AG08396 (cell line): ENCODE measurements around the gene FAM83D.
"Not testable (repeated sequence)": the region's sequence is repeated elsewhere in the genome, so short reads cannot be mapped to it uniquely, and the experiment has no call there.

Source experiments
- DNase-seq: peaks from one replicate; pipeline ENCODE4 v3.0.0; 2012; ENCODE audit warnings: low spot score, mixed read lengths

The FAM83D gene

DNA sequence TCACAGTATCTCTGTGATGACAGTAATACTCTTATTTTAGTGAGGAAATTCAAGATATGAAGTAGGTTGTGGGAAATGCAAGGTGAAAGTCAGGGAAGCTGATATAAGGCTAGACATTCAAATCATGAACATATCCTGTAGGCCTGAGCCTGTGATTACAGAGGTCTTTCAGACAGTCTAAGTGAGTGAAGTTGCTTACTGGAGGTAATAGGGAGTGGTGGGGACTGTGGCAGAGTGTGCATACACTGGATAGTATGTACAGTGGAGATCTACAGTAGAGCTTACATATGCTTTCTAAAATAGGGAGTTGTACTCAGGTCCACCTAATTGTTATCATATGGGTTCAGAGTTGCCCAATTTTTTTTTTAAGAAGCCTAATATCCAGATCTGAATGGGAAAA is 39.0 kb downstream of the FAM83D start:
- DNase-seq = no peak

- no peak for DNase-seq
These were observed 41.9 kb downstream of the FAM83D start for GRCh38 chr20:38968090-38968489.

DNA sequence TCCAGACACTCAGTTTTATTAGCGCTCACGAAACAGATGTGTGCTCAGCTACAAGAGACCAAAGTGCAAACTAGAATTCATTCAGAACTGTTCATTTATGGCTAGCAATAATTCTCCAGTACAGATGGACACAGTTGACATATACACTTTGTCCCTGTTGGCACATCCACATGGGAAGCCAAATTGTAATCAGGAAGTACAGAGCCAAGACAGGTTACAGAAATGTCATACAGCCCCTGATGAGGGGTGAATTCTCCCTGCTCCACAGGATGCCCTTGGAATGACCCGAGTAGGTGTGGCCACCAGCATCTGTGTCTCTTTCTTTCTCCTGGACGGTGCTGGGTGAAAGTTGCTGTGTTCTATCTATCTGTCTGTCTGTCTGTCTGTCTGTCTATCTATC is 43.5 kb downstream of the FAM83D start:
- DNase-seq = no peak

- peak; percentile 51 for DNase-seq
These were observed 44.1 kb downstream of the FAM83D start for GRCh38 chr20:38970302-38970701.

GRCh38 chr20:38973107-38973506 is 46.9 kb downstream of the FAM83D start:
- no peak for DNase-seq

- peak; percentile 25 for DNase-seq
These were observed 47.4 kb downstream of the FAM83D start for GRCh38 chr20:38973645-38974044.

GRCh38 chr20:38975539-38976120 is 49.4 kb downstream of the FAM83D start:
- no peak for DNase-seq

DNA sequence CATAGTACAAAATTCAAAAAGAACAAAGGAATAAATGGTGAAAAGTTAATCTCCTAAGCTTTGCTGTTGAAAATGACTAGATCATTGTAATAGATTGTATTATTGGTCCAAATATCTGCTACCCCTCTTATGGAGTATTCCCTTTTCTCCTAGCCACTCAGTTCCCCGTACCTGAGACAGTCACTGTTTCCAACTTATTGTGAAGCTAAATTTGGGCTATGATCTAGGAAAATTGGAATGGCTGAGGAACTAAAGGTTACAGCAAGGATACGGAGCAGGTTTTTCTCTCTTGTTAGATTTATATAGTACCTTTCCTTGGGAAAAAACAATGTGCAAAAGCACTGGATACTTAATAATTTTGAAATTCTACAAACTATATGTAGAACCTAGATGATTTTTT is 53.2 kb downstream of the FAM83D start:
- DNase-seq = no peak

GRCh38 chr20:38979842-38980241 is 53.6 kb downstream of the FAM83D start:
- no peak for DNase-seq

DNA sequence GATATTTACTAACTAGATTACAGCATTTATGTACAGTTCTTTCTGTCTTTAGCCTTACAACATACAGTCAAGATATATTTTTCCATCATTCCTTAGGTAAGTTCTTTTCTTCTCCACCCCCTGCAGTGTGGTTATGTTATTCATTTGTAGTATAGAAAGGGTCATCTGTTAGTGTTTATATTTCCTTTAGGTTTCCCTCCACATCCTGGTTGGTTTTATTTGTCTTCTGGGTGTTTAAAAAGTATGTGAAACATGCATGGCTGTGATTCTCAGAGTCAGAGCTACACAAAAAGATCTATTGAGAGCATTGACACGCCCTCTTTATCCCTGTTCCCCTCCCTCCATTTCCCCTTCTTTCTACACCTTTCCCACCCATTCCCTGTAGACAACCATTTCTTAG is 56.1 kb downstream of the FAM83D start:
- DNase-seq = no peak

DNA sequence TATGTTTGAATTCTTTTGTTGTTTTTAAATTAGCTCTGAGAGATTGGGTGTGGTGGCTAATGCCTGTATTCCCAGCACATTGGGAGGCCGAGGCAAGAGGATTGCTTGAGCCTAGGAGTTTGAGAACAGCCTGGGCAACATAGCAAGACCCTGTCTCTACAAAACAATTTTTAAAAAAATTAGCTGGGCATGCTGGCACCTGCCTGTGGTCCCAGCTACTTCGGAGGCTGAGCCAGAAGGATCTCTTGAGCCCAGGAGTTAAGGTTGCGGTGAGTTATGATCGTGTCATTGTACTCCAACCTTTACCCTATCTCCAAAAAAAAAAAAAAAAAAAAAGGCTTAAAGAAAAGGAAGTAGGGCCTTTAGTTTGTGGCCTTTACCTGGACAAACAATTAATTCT is 58.8 kb downstream of the FAM83D start:
- DNase-seq = no peak

DNA sequence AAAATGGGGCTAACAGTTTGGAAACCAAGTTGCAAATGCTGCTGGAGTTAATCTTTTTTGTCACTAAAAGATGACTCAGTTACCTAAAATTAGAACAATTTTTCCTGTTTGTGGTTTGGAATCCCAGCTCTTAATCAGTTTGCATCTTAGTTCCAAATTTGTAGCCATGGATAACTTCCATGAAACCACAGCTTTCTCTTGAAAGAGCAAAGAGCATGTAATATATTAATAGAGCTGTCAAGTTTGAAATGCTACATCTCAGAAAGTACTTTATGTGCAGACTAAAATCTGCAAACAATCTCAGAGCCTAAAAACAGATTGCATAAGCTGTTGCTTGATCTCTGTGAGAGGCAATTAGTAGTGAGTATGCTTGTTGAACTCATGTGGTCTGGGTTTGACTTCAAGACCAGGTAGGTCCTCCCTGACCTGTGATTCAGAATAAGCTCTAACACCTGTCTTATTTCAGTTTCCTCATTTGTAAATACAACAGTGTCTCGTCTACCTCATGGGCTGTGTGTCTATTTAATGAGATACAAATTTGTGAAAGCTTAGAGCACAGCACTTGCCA is 59.5 kb downstream of the FAM83D start:
- DNase-seq = peak; percentile 28

- DNase-seq = no peak
These were observed 60.4 kb downstream of the FAM83D start for GRCh38 chr20:38986663-38987062.

GRCh38 chr20:38987777-38988176 is 61.6 kb downstream of the FAM83D start:
- no peak for DNase-seq

DNA sequence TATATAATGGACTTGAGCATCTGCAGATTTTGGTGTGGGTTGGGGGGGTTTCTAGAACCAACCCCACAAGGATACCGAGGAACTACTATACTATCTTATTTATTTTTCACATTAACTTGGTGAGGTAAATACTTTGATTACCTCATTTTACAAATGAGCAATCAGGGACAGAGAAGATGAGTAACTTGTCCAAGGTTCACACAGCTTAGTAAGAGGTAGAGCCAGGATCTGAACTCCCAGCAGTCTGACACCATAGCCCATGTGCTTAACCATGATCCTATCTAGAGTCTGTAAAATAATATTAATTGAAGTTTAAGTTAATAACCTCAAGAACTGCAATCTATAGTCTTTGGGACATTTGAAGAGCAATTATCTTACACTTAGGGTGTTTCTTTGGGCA is 64.5 kb downstream of the FAM83D start:
- no peak for DNase-seq

- DNase-seq = no peak
These were observed 65.8 kb downstream of the FAM83D start for GRCh38 chr20:38991814-38992704.

- no peak for DNase-seq
These were observed 69.4 kb downstream of the FAM83D start for GRCh38 chr20:38995536-38996044.

- not testable (repeated sequence) for DNase-seq
These were observed 70.6 kb downstream of the FAM83D start for GRCh38 chr20:38996866-38997265.

DNA sequence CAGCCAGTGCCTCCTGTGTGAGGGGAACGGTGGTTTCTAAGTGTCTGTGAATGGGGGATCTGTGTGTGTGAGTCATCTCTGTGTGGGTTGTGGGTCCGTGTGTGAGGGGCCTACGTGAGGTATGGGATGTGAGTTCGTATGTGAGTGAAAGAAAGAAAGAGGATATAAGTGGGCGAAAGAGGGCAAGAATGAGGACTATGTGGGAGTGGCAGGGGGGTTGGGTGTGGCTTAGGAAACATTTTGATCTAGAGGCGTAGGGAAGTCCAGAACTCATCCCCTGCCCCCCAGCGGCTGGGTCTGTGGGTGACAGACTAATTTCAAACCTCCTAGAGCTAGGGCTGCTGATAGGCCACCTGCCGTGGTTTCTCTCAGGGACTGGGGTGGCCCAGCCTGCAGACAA is 71.4 kb downstream of the FAM83D start:
- DNase-seq = no peak

- DNase-seq = no peak
These were observed 73.0 kb downstream of the FAM83D start for GRCh38 chr20:38999217-38999616.

- DNase-seq = no peak
These were observed 74.0 kb downstream of the FAM83D start for GRCh38 chr20:38999965-39000910.
